ENCODE measurements around the gene STARD5. TPM values are rescaled to one million over a fixed set of nuclear protein-coding genes. Genes with fewer than 3 reads are reported as not detected.

STARD5 gene
- total and polyA plus RNA-seq, 2 of the 4 experiments (the other 2 are of a cell fraction), result 5.0 to 22.8 TPM

- peaks cover 17% of the 10 kb centered on the region for H3K9me1 ChIP-seq (ENCODE audit: insufficient read depth, low read length)
- no peaks in the 10 kb centered on the region for H3K9me3 ChIP-seq (ENCODE audit: control insufficient read depth, insufficient read depth, low read length)
- TF ChIP-seq MAZ (IDR thresholded peaks at IDR 0.05; ENCODE audit: borderline replicate concordance, low read depth, low read length) (no peak), RAD21 (IDR thresholded peaks at IDR 0.05; ENCODE audit: low read length) (no peak), FOS (IDR thresholded peaks at IDR 0.05; ENCODE audit: low read depth, low read length) (no peak), CTCF (conservative IDR thresholded peaks at IDR 0.05; ENCODE audit: low read depth, low read length) (no peak), USF2 (IDR thresholded peaks at IDR 0.05; ENCODE audit: low read depth, low read length) (no peak), ELK1 (IDR thresholded peaks at IDR 0.05; ENCODE audit: borderline replicate concordance, low read depth, low read length) (no peak), RCOR1 (IDR thresholded peaks at IDR 0.05; ENCODE audit: insufficient replicate concordance, low read length) (no peak), MXI1 (IDR thresholded peaks at IDR 0.05; ENCODE audit: borderline replicate concordance, low read depth, low read length) (no peak), RFX5 (IDR thresholded peaks at IDR 0.05; ENCODE audit: low read depth, low read length) (no peak)
- CTCF ChIA-PET, result no interaction called here
- H3K18ac ChIP-seq (ENCODE audit: low read depth, low read length), result peak overlapping the region; percentile 28; the same call in 1 of the 2 replicates
- no peak overlapping the region for H3K27ac ChIP-seq (ENCODE audit: insufficient read depth, low read length)
- no peak overlapping the region for H3K23ac ChIP-seq (ENCODE audit: low read depth, low read length)
- H2BK5ac ChIP-seq (ENCODE audit: low read depth, low read length, poor library complexity, severe bottlenecking), result no peak overlapping the region
- dilution Hi-C loops (cut with HindIII; ENCODE audit: low sequenced_read_pairs, unreplicated experiment), result no loop called here
- no TSS peak for BruUV-seq (replicated peaks)
- 0 out of 2 replicates have a peak overlapping the region, but pooled peaks have one; percentile 69 for H4K5ac ChIP-seq (ENCODE audit: low read depth, low read length)
- H2AK9ac ChIP-seq (replicated peaks; ENCODE audit: low read depth, low read length, poor library complexity), result no peak overlapping the region
- no peak overlapping the region for H4K8ac ChIP-seq (ENCODE audit: low read depth in 2 of 2, low read length in 2 of 2)
- no peak for ATAC-seq (ENCODE audit: low read depth)
- no peak overlapping the region for H2BK120ac ChIP-seq (ENCODE audit: low read depth, low read length)
- no peaks in the 10 kb centered on the region for H4K20me1 ChIP-seq (ENCODE audit: insufficient read depth, low read length)
- intact Hi-C loops (cut with micrococcal nuclease), result no loop called here
- 0 out of 2 replicates have a peak overlapping the region, but pooled peaks have one; percentile 16 for H2BK20ac ChIP-seq (ENCODE audit: low read depth, low read length)
- peaks cover 5 to 13% of the 10 kb centered on the region in 2 experiments; a peak in 3 of 4 replicates for H3K79me1 ChIP-seq (ENCODE audit: low read depth in 1 of 2, low read length in 2 of 2)
- H3K4me3 ChIP-seq (ENCODE audit: insufficient read depth, low read depth, low read length), result no peak overlapping the region
- DNase-seq, result no peak
- no peak overlapping the region for H3K14ac ChIP-seq (replicated peaks; ENCODE audit: low read depth, low read length)
- in situ Hi-C loops (cut with MboI; ENCODE audit: low sequenced_read_pairs), result no loop called here
- no peak overlapping the region for H2AK5ac ChIP-seq (ENCODE audit: low read depth, low read length)
- no peak overlapping the region for H4K91ac ChIP-seq (ENCODE audit: insufficient read depth, low read depth, low read length)
- 96% methylated on average over 5 of the region's 5 CpGs; no CpG with 5 or more reads in 1 of the 2 experiments for WGBS, 2 experiments (ENCODE audit: extremely low coverage in 2 of 2, insufficient read length in 1 of 2)
- H3K4me1 ChIP-seq (ENCODE audit: control insufficient read depth, insufficient read depth, low read length), result peaks cover 17% of the 10 kb centered on the region
- no peak overlapping the region for H2AFZ ChIP-seq (replicated peaks; ENCODE audit: low read length, poor library complexity)
- H2BK15ac ChIP-seq (ENCODE audit: low read depth, low read length), result no peak overlapping the region; the same call in 2 of the 3 replicates
- no peak overlapping the region for H3K56ac ChIP-seq (ENCODE audit: extremely low read depth, insufficient read depth, low read length)
- H3K9ac ChIP-seq (ENCODE audit: low read depth, low read length), result no peak overlapping the region
- H3K4me2 ChIP-seq (ENCODE audit: low read depth, low read length), result no peak overlapping the region
- POLR2A ChIA-PET (ENCODE audit: unreplicated experiment), result no interaction called here
- H3K4ac ChIP-seq (ENCODE audit: low read depth, low read length), result no peak overlapping the region
- no peaks in the 10 kb centered on the region for H3K27me3 ChIP-seq (ENCODE audit: control insufficient read depth, insufficient read depth, low read length)
- H3K36me3 ChIP-seq (ENCODE audit: control insufficient read depth, insufficient read depth, low read length), result no peaks in the 10 kb centered on the region
These were observed 6.6 kb upstream of the STARD5 start for GRCh38 chr15:81330366-81331090.

Measured in IMR-90 (cell line).